GM23338 (cell line): Measurements from ENCODE around the gene HSFX2.

ENCODE experiments used
- EZH2 ChIP-seq: fragments of 200-600 bp; sonication (generic); IDR thresholded peaks from one replicate; pipeline ENCODE4 v1.8.0; 2017; ENCODE audit warnings: antibody characterized with exemption, mild to moderate bottlenecking, low read depth; ENCODE audit not compliant: unreplicated experiment
- TF ChIP-seq, protein P1 (sequence below), 2 experiments: fragments of 200-600 bp in 1 of 2; sonication (generic) in 1 of 2; conservative IDR thresholded peaks; 2 replicates each; pipeline versions ENCODE4 v1.5.1 to v1.6.1; 2016 to 2017; ENCODE audit warnings: antibody characterized with exemption in 2 of 2, low read depth in 2 of 2, mild to moderate bottlenecking in 2 of 2, moderate library complexity in 1 of 2

DNA sequence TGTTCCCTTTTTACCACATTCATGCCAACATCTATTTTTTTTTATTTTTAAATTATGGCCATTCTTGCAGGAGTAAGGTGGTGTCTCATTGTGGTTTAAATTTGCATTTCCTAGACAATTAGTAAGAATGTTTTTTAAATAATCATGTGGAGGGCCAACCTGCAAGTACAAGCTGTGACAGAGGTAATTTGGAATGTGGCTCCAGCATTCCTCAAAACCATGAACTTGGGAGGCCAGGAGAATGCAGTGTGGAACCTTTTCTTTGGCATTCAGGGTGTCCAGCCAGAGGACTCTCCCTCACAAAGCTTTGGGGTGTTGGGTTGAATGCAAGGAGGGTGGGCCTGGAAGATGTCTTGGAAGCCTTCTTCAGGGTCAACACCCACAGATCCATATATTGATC, 43.7 kb upstream of the HSFX2 start:
- TF ChIP-seq, protein P1, sequence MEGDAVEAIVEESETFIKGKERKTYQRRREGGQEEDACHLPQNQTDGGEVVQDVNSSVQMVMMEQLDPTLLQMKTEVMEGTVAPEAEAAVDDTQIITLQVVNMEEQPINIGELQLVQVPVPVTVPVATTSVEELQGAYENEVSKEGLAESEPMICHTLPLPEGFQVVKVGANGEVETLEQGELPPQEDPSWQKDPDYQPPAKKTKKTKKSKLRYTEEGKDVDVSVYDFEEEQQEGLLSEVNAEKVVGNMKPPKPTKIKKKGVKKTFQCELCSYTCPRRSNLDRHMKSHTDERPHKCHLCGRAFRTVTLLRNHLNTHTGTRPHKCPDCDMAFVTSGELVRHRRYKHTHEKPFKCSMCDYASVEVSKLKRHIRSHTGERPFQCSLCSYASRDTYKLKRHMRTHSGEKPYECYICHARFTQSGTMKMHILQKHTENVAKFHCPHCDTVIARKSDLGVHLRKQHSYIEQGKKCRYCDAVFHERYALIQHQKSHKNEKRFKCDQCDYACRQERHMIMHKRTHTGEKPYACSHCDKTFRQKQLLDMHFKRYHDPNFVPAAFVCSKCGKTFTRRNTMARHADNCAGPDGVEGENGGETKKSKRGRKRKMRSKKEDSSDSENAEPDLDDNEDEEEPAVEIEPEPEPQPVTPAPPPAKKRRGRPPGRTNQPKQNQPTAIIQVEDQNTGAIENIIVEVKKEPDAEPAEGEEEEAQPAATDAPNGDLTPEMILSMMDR (conservative IDR thresholded peaks at IDR 0.05; ENCODE audit: low read depth in 2 of 2), result no peak
- no peak for TF ChIP-seq EZH2
